BJ (cell line): Measurements from ENCODE around the gene NIPAL3. TPM values are rescaled to one million over a fixed set of nuclear protein-coding genes. Genes with fewer than 3 reads are reported as not detected.

ENCODE experiments used
- CTCF ChIA-PET: fragments of 350-600 bp; formaldehyde crosslinking; extraction: SDS; loops from one replicate; lab custom pipeline; 2021; ENCODE audit warnings: antibody characterized with exemption, inconsistent platforms; lab: Yijun Ruan, JAX
- POLR2A ChIA-PET: fragments of 300-600 bp; sonication (Branson Sonifier 250); formaldehyde crosslinking; extraction: SDS; loops from one replicate; lab custom pipeline; 2021; ENCODE audit warnings: antibody characterized with exemption; lab: Charles Lee
- DNase-seq: peaks from one replicate; pipeline ENCODE4 v3.0.0-alpha.2; 2011; ENCODE audit warnings: low read depth
- H3K27me3 ChIP-seq: 2 replicates; pipeline ENCODE4 v1.6.0; 2011; ENCODE audit warnings: low read length; ENCODE audit not compliant: control insufficient read depth, insufficient read depth
- H3K36me3 ChIP-seq: 2 replicates; pipeline ENCODE4 v1.5.1; 2011; ENCODE audit warnings: low read length; ENCODE audit not compliant: control insufficient read depth, insufficient read depth
- H3K4me3 ChIP-seq: 2 replicates; pipeline ENCODE4 v1.5.1; 2011; ENCODE audit warnings: low read depth, mild to moderate bottlenecking, control low read depth, low read length
- CTCF ChIP-seq: IDR thresholded peaks from 2 replicates; pipeline ENCODE4 v1.5.1; 2011; ENCODE audit warnings: low read depth, mild to moderate bottlenecking, control low read depth, inconsistent platforms, low read length, moderate library complexity; ENCODE audit not compliant: insufficient read depth
- polyA minus RNA-seq: library from RNA; depleted of rRNA, polyadenylated mRNA; stranded (reverse); fragments of >200 nt; gene quantifications from 2 replicates; pipeline ENCODE4 v1.2.3, GENCODE V29; 2011; rRNA and poly(A)+ RNA removed
- polyA plus RNA-seq: library from polyadenylated mRNA; depleted of rRNA; stranded (reverse); fragments of >200 nt; gene quantifications from 2 replicates; pipeline ENCODE4 v1.2.3, GENCODE V29; 2011; rRNA removed

Gene NIPAL3
- polyA plus RNA-seq (59.4 and 74.5 TPM in 2 replicates), polyA minus RNA-seq (53.3 and 61.6 TPM in 2 replicates)

GRCh38 chr1:24415334-24415909 is at the start of gene NIPAL3:
Gene NIPAL3, plus strand, starts transcription at chr1:24415802. Its CDS starts 3,746 bp downstream, at chr1:24419548.
- H3K4me3 ChIP-seq: peak within 1 kb of the TSS; percentile 72
- ChIA-PET POLR2A (no interaction called here), CTCF (interaction anchor here (0.7 to 5.2 kb wide), 19 partner anchors 15 to 310 kb away, joined by 3 to 44 read pairs (median 4); no protein-coding TSS in a partner anchor)
- H3K27me3 ChIP-seq: no peaks in the 10 kb centered on the region
- TF ChIP-seq CTCF: peak; percentile 85
- H3K36me3 ChIP-seq: 0 out of 2 replicates have a peak, but pooled peaks cover 2% of the 10 kb centered on the region
- DNase-seq: peak; percentile 94

GRCh38 chr1:24366707-24367106 is 48.9 kb upstream of the NIPAL3 start:
- no peaks in the 10 kb centered on the region for H3K27me3 ChIP-seq
- no peak for DNase-seq
- no peak overlapping the region for H3K4me3 ChIP-seq
- no peaks in the 10 kb centered on the region; the same call in 1 of the 2 replicates for H3K36me3 ChIP-seq
- TF ChIP-seq CTCF: no peak
- POLR2A ChIA-PET: no interaction called here
- CTCF ChIA-PET: interaction anchor here (2.0 to 3.4 kb wide), 3 partner anchors 8 to 165 kb away, joined by 8 to 16 read pairs (median 8); no protein-coding TSS in a partner anchor

GRCh38 chr1:24369199-24369598 is 46.4 kb upstream of the NIPAL3 start:
- no peak overlapping the region for H3K4me3 ChIP-seq
- no peak for DNase-seq
- no peaks in the 10 kb centered on the region; the same call in 1 of the 2 replicates for H3K36me3 ChIP-seq
- CTCF ChIA-PET: interaction anchor here (0.7 to 1.6 kb wide), 3 partner anchors 8 to 42 kb away, joined by 4 to 7 read pairs (median 4); no protein-coding TSS in a partner anchor
- no peaks in the 10 kb centered on the region for H3K27me3 ChIP-seq
- POLR2A ChIA-PET: no interaction called here
- no peak for TF ChIP-seq CTCF

DNA sequence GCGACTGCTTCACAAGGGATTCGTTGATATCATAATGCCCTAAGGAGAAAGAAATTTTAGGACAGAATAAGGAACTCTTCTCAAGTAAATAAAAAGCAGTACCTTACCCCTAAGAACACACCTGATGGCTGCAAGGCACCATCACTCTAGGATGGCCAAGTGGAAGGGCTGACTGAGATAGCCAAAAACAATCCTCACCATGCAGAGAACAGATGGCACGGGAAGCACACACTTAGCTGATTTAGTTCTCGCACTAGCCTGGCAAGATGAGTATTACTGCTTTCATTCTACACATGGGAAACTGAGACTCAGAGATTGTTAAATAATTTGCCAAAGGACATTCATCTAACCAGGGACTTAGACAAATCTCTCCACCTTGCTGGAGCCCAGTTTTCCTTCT is 45.8 kb upstream of the NIPAL3 start:
- POLR2A ChIA-PET: no interaction called here

More for the DNA sequence above, 45.8 kb upstream of the NIPAL3 start:
- CTCF ChIA-PET: interaction anchor here (0.8 kb wide), 1 partner anchor 22 kb away, joined by 3 read pairs; no protein-coding TSS in a partner anchor
- H3K4me3 ChIP-seq: no peak overlapping the region
- H3K36me3 ChIP-seq: no peaks in the 10 kb centered on the region; the same call in 1 of the 2 replicates
- no peak for TF ChIP-seq CTCF
- no peaks in the 10 kb centered on the region for H3K27me3 ChIP-seq
- no peak for DNase-seq
